ENCODE measurements around the gene EIPR1. TPM values are rescaled to one million over a fixed set of nuclear protein-coding genes. Genes with fewer than 3 reads are reported as not detected.
A peak's percentile ranks its signal among the peaks of the same experiment; 100 is the strongest.

EIPR1 gene
- total and polyA plus RNA-seq, 2 of the 4 experiments (the other 2 are of a cell fraction) = 46.5 to 67.4 TPM

DNA sequence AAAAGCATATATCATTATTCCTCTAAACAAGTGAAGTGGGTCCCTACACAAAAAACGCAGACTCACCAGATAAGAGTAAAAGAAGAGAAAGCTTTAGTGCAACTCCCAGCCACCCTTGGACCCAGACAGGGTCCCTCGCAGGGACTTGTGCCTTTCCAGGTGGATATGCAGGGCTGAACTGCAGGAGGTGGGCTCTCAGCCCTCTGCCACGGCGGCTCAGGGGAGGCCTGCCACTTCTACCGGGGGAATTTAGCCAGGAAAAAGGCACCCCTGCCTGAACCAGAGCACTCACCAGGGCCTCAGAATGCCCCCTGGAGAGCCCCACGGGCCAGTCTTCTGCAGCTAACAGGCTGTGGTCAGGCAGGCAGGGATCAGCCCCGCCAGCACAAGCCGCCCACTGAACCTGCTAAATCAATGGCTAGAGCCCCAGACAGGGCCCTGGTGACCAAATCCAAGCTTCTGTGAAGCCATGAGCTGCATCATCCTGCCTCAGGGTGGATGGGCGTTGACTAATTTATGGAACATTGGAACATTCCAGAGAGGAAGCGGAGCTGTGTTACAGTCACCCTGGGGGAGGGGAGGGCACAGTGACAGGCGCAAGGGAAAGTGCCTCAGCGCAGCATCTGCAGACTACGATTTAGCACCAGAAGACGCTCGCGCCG lies 209.3 kb downstream of the EIPR1 start:
- Histone ChIP-seq H3K4ac (ENCODE audit: low read depth, low read length) (no peak overlapping the region), H3K18ac (ENCODE audit: low read depth, low read length) (no peak overlapping the region), H3K9me1 (ENCODE audit: insufficient read depth, low read length) (peaks cover 6% of the 10 kb centered on the region; the same call in 1 of the 2 replicates), H2AK9ac (replicated peaks; ENCODE audit: low read depth, low read length, poor library complexity) (no peak overlapping the region), H4K8ac (ENCODE audit: low read depth in 2 of 2, low read length in 2 of 2) (no peak overlapping the region), H2BK5ac (ENCODE audit: low read depth, low read length, poor library complexity, severe bottlenecking) (no peak overlapping the region), H3K4me2 (ENCODE audit: low read depth, low read length) (peak overlapping the region; percentile 7; the same call in 1 of the 2 replicates), H3K56ac (ENCODE audit: extremely low read depth, insufficient read depth, low read length) (no peak overlapping the region), H2AK5ac (ENCODE audit: low read depth, low read length) (no peak overlapping the region), H4K91ac (ENCODE audit: insufficient read depth, low read depth, low read length) (no peak overlapping the region), H3K27me3 (ENCODE audit: control insufficient read depth, insufficient read depth, low read length) (no peaks in the 10 kb centered on the region), H3K9ac (ENCODE audit: low read depth, low read length) (no peak overlapping the region), H2AFZ (replicated peaks; ENCODE audit: low read length, poor library complexity) (peak overlapping the region; percentile 59), H4K5ac (ENCODE audit: low read depth, low read length) (no peak overlapping the region), H3K79me1 (ENCODE audit: low read depth in 1 of 2, low read length in 2 of 2) (no peaks in the 10 kb centered on the region), H4K20me1 (ENCODE audit: insufficient read depth, low read length) (peaks cover 4% of the 10 kb centered on the region; the same call in 1 of the 2 replicates), H2BK120ac (ENCODE audit: low read depth, low read length) (no peak overlapping the region), H3K4me3 (ENCODE audit: insufficient read depth, low read depth, low read length) (no peak overlapping the region), H3K9me3 (ENCODE audit: control insufficient read depth, insufficient read depth, low read length) (no peaks in the 10 kb centered on the region; the same call in 1 of the 2 replicates), H2BK20ac (ENCODE audit: low read depth, low read length) (no peak overlapping the region), H2BK15ac (ENCODE audit: low read depth, low read length) (no peak overlapping the region), H3K14ac (replicated peaks; ENCODE audit: low read depth, low read length) (no peak overlapping the region), H3K27ac (ENCODE audit: insufficient read depth, low read length) (no peak overlapping the region), H3K36me3 (ENCODE audit: control insufficient read depth, insufficient read depth, low read length) (no peaks in the 10 kb centered on the region), H3K23ac (ENCODE audit: low read depth, low read length) (no peak overlapping the region), H3K4me1 (ENCODE audit: control insufficient read depth, insufficient read depth, low read length) (peaks cover 9% of the 10 kb centered on the region)
- DNase-seq (peak; percentile 63), ATAC-seq (ENCODE audit: low read depth) (peak; percentile 85)
- 40% methylated on average over 5 of the region's 17 CpGs; no CpG with 5 or more reads in 1 of the 2 experiments for WGBS, 2 experiments (ENCODE audit: extremely low coverage in 2 of 2, insufficient read length in 1 of 2)
- intact Hi-C loops (cut with micrococcal nuclease) = no loop called here
- CTCF ChIA-PET = interaction anchor here (0.5 to 0.6 kb wide), 2 partner anchors 38 to 1416 kb away, joined by 3 read pairs; no protein-coding TSS in a partner anchor
- POLR2A ChIA-PET (ENCODE audit: unreplicated experiment) = no interaction called here
- in situ Hi-C loops (cut with MboI; ENCODE audit: low sequenced_read_pairs) = no loop called here
- TF ChIP-seq RCOR1 (IDR thresholded peaks at IDR 0.05; ENCODE audit: insufficient replicate concordance, low read length) = no peak
- TF ChIP-seq RFX5 (IDR thresholded peaks at IDR 0.05; ENCODE audit: low read depth, low read length) = no peak
- dilution Hi-C loops (cut with HindIII; ENCODE audit: low sequenced_read_pairs, unreplicated experiment) = no loop called here
- BruUV-seq (replicated peaks) = no TSS peak

Measured in IMR-90 (cell line).